ENCODE results near the gene KIZ.

- TF ChIP-seq CTCF (IDR thresholded peaks at IDR 0.05) (no peak), EZH2 (IDR thresholded peaks at IDR 0.05; ENCODE audit: borderline replicate concordance, insufficient read depth, low read depth, low read length, poor library complexity, severe bottlenecking) (no peak)
These were observed 146.4 kb downstream of the KIZ start for GRCh38 chr20:21272279-21272678.
